Stomach (tissue), 9 donors: ENCODE data around the gene PELI2. TPM values are rescaled to one million over a fixed set of nuclear protein-coding genes. Genes with fewer than 3 reads are reported as not detected.

Experiments
- DNase-seq, 2 donors: peaks; one replicate each; pipeline versions ENCODE4 v3.0.0 to v3.0.0-alpha.2; 2013 to 2019
- H3K27ac ChIP-seq, 5 donors: fragments of 200-600 bp in 4 of 5; sonication (generic) in 4 of 5; one replicate each; pipeline ENCODE4 v1.5.1; 2013 to 2019; ENCODE audit warnings: mild to moderate bottlenecking in 1 of 5, moderate library complexity in 1 of 5
- H3K27me3 ChIP-seq, 3 donors: fragments of 200-600 bp; sonication (generic); one replicate each; pipeline ENCODE4 v1.5.1; 2017 to 2019; ENCODE audit warnings: mixed run types in 1 of 3
- H3K36me3 ChIP-seq, 4 donors: fragments of 200-600 bp; sonication (generic); 1 replicate in 3 of 4; 2 replicates in 1 of 4; pipeline ENCODE4 v1.5.1; 2016 to 2019
- H3K4me1 ChIP-seq, 4 donors: fragments of 200-600 bp; sonication (generic); one replicate each; pipeline ENCODE4 v1.5.1; 2016 to 2019
- H3K4me3 ChIP-seq, 4 donors: fragments of 200-600 bp; sonication (generic) in 3 of 4; one replicate each; pipeline ENCODE4 v1.5.1; 2016 to 2019; ENCODE audit warnings: mild to moderate bottlenecking in 1 of 4
- H3K9me3 ChIP-seq, 4 donors: fragments of 200-600 bp; sonication (generic); one replicate each; pipeline ENCODE4 v1.5.1; 2016 to 2019
- EP300 ChIP-seq: sonication (generic); formaldehyde crosslinking; IDR thresholded peaks from one replicate; pipeline ENCODE4 v1.6.1; 2017; ENCODE audit warnings: antibody characterized with exemption
- POLR2A ChIP-seq, 4 donors: fragments of 450-650 bp; IDR thresholded peaks; one replicate each; pipeline ENCODE4 v1.6.1; 2016; ENCODE audit warnings: antibody characterized with exemption in 4 of 4, control low read depth in 2 of 4, mild to moderate bottlenecking in 1 of 4, moderate library complexity in 1 of 4
- POLR2AphosphoS5 ChIP-seq, 3 donors: sonication (generic); formaldehyde crosslinking; IDR thresholded peaks; one replicate each; pipeline ENCODE4 v1.6.1; 2016; ENCODE audit warnings: antibody characterized with exemption in 3 of 3
- WGBS, 5 donors: extraction: QIAGEN DNeasy Blood & Tissue Kit in 3 of 5; methylation state at CpG; one replicate each; pipeline versions ENCODE4 v1.1.5 to v1.1.7; 2013 to 2018; 5-methylcytosine and 5-hydroxymethylcytosine counted together
- intact Hi-C: fragments of 100-400 bp; cut with DNase I; formaldehyde crosslinking; loops from one replicate; pipeline ENCODE4 v1.15.1; 2023; ENCODE audit warnings: low total_unique reads
- polyA plus RNA-seq, 3 donors: library from polyadenylated mRNA; stranded (reverse); fragments of 200-250 nt; gene quantifications; one replicate each; pipeline ENCODE4 v1.2.3, GENCODE V29; 2013
- total RNA-seq, 5 donors: library from RNA; depleted of rRNA; stranded (reverse); fragments of >200 nt; gene quantifications; one replicate each; pipeline versions ENCODE4 v1.1.0 to v1.2.3, GENCODE V29; 2014 to 2016
- TF ChIP-seq, protein P1 (sequence below), 7 experiments: fragments of 450-650 bp in 4 of 7; fragments of 200-600 bp in 3 of 7; sonication (generic) in 3 of 7; IDR thresholded peaks; one replicate each; pipeline ENCODE4 v1.5.1; 2016 to 2019; ENCODE audit warnings: antibody characterized with exemption in 7 of 7, control low read depth in 2 of 7, mild to moderate bottlenecking in 1 of 7
- donor health status: healthy with polysubstance abuse.
- donor health status: Bipolar disorder and iron deficiency.
- donor health status: healthy.

Gene PELI2
- total and polyA plus RNA-seq, 8 donors, result 3.0 to 48.3 (median 10.6) TPM

GRCh38 chr14:56170028-56170427 is 51.8 kb downstream of the PELI2 start:
- Histone ChIP-seq H3K36me3 (no peaks in the 10 kb centered on the region), H3K4me3 (no peak overlapping the region), H3K27me3 (no peaks in the 10 kb centered on the region), H3K27ac (no peak overlapping the region), H3K4me1 (peaks cover 8 to 53% (median 29%) of the 10 kb centered on the region in 4 donors), H3K9me3 (peaks cover 0 to 15% (median 3%) of the 10 kb centered on the region in 4 donors)
- intact Hi-C loops, result no loop called here
- TF ChIP-seq, protein P1, sequence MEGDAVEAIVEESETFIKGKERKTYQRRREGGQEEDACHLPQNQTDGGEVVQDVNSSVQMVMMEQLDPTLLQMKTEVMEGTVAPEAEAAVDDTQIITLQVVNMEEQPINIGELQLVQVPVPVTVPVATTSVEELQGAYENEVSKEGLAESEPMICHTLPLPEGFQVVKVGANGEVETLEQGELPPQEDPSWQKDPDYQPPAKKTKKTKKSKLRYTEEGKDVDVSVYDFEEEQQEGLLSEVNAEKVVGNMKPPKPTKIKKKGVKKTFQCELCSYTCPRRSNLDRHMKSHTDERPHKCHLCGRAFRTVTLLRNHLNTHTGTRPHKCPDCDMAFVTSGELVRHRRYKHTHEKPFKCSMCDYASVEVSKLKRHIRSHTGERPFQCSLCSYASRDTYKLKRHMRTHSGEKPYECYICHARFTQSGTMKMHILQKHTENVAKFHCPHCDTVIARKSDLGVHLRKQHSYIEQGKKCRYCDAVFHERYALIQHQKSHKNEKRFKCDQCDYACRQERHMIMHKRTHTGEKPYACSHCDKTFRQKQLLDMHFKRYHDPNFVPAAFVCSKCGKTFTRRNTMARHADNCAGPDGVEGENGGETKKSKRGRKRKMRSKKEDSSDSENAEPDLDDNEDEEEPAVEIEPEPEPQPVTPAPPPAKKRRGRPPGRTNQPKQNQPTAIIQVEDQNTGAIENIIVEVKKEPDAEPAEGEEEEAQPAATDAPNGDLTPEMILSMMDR (IDR thresholded peaks at IDR 0.05), result no peak
- TF ChIP-seq POLR2A (IDR thresholded peaks at IDR 0.05) (no peak), EP300 (no peak), POLR2AphosphoS5 (IDR thresholded peaks at IDR 0.05) (no peak)
- no peak for DNase-seq
- 93 to 96% (median 95%) methylated on average over 6 of the region's 6 CpGs for WGBS, 5 donors

DNA sequence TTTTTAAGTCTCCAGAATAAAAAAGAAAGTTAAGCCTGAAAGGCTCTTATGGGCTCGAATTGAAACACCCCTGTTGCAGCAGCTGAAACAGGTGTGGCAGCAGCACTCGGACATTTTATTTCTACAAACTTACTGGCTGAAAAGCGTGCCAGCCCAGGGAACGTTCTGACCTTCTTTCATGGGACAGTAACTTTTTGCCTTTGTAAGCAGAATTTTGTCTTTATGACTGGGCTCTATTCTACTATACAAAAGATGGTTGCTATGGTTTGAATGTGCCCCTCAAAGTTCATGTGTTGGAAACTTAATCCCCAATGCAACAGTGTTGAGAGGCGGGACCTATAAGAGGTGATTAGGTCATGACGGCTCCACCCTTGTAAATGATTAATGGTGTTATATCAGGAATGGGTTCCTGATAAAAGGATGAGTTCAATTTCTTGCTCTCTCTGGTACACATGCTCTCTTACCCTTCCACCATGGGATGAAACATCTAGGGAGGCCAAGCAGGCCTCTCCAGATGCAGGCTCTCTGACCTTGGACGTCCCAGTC is 52.7 kb downstream of the PELI2 start:
- Histone ChIP-seq H3K4me3 (no peak overlapping the region), H3K27me3 (no peaks in the 10 kb centered on the region), H3K4me1 (peaks cover 8 to 53% (median 36%) of the 10 kb centered on the region in 4 donors), H3K9me3 (peaks cover 0 to 8% (median 3%) of the 10 kb centered on the region in 4 donors), H3K27ac (peak overlapping the region in 3 of 5 donors; percentile 2 to 13 (median 11)), H3K36me3 (no peaks in the 10 kb centered on the region)
- TF ChIP-seq EP300 (no peak), POLR2A (IDR thresholded peaks at IDR 0.05) (no peak), POLR2AphosphoS5 (IDR thresholded peaks at IDR 0.05) (no peak)
- TF ChIP-seq, protein P1 (IDR thresholded peaks at IDR 0.05), result no peak
- 30 to 56% (median 50%) methylated on average over 7 of the region's 7 CpGs for WGBS, 5 donors
- peak in 1 of 2 donors; percentile 42 for DNase-seq
- intact Hi-C loops, result no loop called here

DNA sequence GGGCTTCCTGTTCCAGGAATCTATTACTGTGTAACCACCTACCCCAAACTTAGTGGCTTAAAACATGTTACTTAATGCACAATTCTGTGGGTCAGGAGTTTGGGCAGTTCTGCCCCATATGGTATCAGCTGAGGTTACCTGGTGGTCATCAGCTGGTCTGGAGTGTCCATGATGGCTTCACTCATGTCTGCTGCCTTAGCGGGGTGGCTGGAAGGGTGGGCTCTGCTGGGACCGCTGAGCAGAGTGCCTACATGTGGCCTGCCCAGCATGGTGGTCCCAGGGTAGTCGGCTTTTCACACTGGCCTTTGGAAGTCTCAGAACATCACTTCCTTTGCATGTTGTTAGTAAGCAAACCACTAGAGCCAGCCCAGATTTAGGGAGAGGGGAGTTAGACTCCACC is 53.9 kb downstream of the PELI2 start:
- Histone ChIP-seq H3K4me3 (no peak overlapping the region), H3K9me3 (peaks cover 0 to under 1% (median 0%) of the 10 kb centered on the region in 4 donors), H3K36me3 (no peaks in the 10 kb centered on the region), H3K4me1 (peaks cover 14 to 55% (median 42%) of the 10 kb centered on the region in 4 donors), H3K27ac (peak overlapping the region in 3 of 5 donors; percentile 0 to 69 (median 56)), H3K27me3 (no peaks in the 10 kb centered on the region)
- intact Hi-C loops, result no loop called here
- DNase-seq, result no peak
- TF ChIP-seq, protein P1 (IDR thresholded peaks at IDR 0.05), result no peak
- TF ChIP-seq POLR2AphosphoS5 (IDR thresholded peaks at IDR 0.05) (no peak), POLR2A (IDR thresholded peaks at IDR 0.05) (no peak), EP300 (no peak)
- WGBS, 5 donors, result 87 to 98% (median 92%) methylated on average over 3 of the region's 3 CpGs

GRCh38 chr14:56172571-56172971 is 54.4 kb downstream of the PELI2 start:
- H3K4me1 ChIP-seq, result peaks cover 16 to 60% (median 42%) of the 10 kb centered on the region in 4 donors
- H3K36me3 ChIP-seq, result no peaks in the 10 kb centered on the region
- TF ChIP-seq, protein P1 (IDR thresholded peaks at IDR 0.05), result no peak
- TF ChIP-seq POLR2A (IDR thresholded peaks at IDR 0.05) (no peak), POLR2AphosphoS5 (IDR thresholded peaks at IDR 0.05) (peak in 1 of 3 donors; percentile 46)
- H3K4me3 ChIP-seq, result no peak overlapping the region
- intact Hi-C loops, result no loop called here
- no peaks in the 10 kb centered on the region for H3K9me3 ChIP-seq
- peak overlapping the region in 4 of 5 donors; percentile 0 to 69 (median 50) for H3K27ac ChIP-seq
- WGBS, 5 donors, result 20 to 30% (median 27%) methylated on average over 3 of the region's 3 CpGs
- no peaks in the 10 kb centered on the region for H3K27me3 ChIP-seq
- DNase-seq, result peak in 1 of 2 donors; percentile 32
